Memory B cell (primary cell): Measurements from ENCODE around the gene ARFGAP2.
"Not testable (repeated sequence)": the region's sequence is repeated elsewhere in the genome, so short reads cannot be mapped to it uniquely, and the experiment has no call there.

ENCODE experiments used
- ATAC-seq: fragments of 150-1000 bp; cut with Tn5 transposase; 2 replicates; pipeline ENCODE4 v1.10.0; 2021; ENCODE audit warnings: low read depth, mild to moderate bottlenecking, moderate library complexity
- DNase-seq, 2 donors: peaks; one replicate each; pipeline ENCODE4 v3.0.0; 2022; ENCODE audit warnings: low spot score in 2 of 2
- H3K27ac Mint-ChIP-seq: one replicate; pipeline ENCODE4 v1.8.0; 2022; ENCODE audit warnings: mild to moderate bottlenecking, moderate library complexity, mixed read lengths
- H3K27me3 Mint-ChIP-seq: one replicate; pipeline ENCODE4 v1.8.0; 2022; ENCODE audit warnings: mixed read lengths
- H3K36me3 Mint-ChIP-seq: one replicate; pipeline ENCODE4 v1.8.0; 2022; ENCODE audit warnings: mild to moderate bottlenecking, mixed read lengths
- H3K4me1 Mint-ChIP-seq: one replicate; pipeline ENCODE4 v1.8.0; 2022; ENCODE audit warnings: mixed read lengths
- H3K4me3 Mint-ChIP-seq: one replicate; pipeline ENCODE4 v1.8.0; 2022; ENCODE audit warnings: mild to moderate bottlenecking, moderate library complexity, mixed read lengths
- H3K9me3 Mint-ChIP-seq: one replicate; pipeline ENCODE4 v1.8.0; 2022; ENCODE audit warnings: mixed read lengths

ARFGAP2 gene

GRCh38 chr11:47176328-47177228 lies at the start of gene ARFGAP2:
TSS of gene ARFGAP2 (minus strand) at chr11:47176879. CDS start at chr11:47176853, 26 bp downstream.
- peaks cover 28% of the 10 kb centered on the region for H3K4me1 Mint-ChIP-seq
- ATAC-seq (peak; percentile 90), DNase-seq (peak; percentile 91 to 95)
- H3K27me3 Mint-ChIP-seq = peaks cover 2% of the 10 kb centered on the region
- H3K4me3 Mint-ChIP-seq = peak within 1 kb of the TSS; percentile 94
- no peaks in the 10 kb centered on the region for H3K9me3 Mint-ChIP-seq
- H3K27ac Mint-ChIP-seq = peak within 1 kb of the TSS; percentile 97
- peaks cover 7% of the 10 kb centered on the region for H3K36me3 Mint-ChIP-seq

GRCh38 chr11:47225552-47226400 lies 49.1 kb upstream of the ARFGAP2 start:
- Mint-ChIP-seq H3K9me3 (no peaks in the 10 kb centered on the region), H3K27ac (no peak overlapping the region), H3K27me3 (no peaks in the 10 kb centered on the region), H3K4me1 (peaks cover 5% of the 10 kb centered on the region), H3K36me3 (peaks cover 14% of the 10 kb centered on the region), H3K4me3 (no peak overlapping the region)
- peak; percentile 70 for ATAC-seq
- no peak for DNase-seq

- ATAC-seq (no peak), DNase-seq (no peak)
- H3K27me3 Mint-ChIP-seq = no peaks in the 10 kb centered on the region
- no peaks in the 10 kb centered on the region for H3K9me3 Mint-ChIP-seq
- peaks cover 13% of the 10 kb centered on the region for H3K36me3 Mint-ChIP-seq
- peaks cover 13% of the 10 kb centered on the region for H3K4me1 Mint-ChIP-seq
- H3K27ac Mint-ChIP-seq = no peak overlapping the region
- H3K4me3 Mint-ChIP-seq = no peak overlapping the region
Observed at GRCh38 chr11:47222696-47223095, 46.0 kb upstream of the ARFGAP2 start.

- Mint-ChIP-seq H3K36me3 (peaks cover 11% of the 10 kb centered on the region), H3K27ac (peak overlapping the region; percentile 15), H3K4me3 (no peak overlapping the region), H3K9me3 (no peaks in the 10 kb centered on the region), H3K27me3 (no peaks in the 10 kb centered on the region), H3K4me1 (peaks cover 20% of the 10 kb centered on the region)
- DNase-seq = no peak
- ATAC-seq = no peak
Observed at GRCh38 chr11:47220401-47220821, 43.7 kb upstream of the ARFGAP2 start.

GRCh38 chr11:47216121-47216798 lies 39.6 kb upstream of the ARFGAP2 start:
- H3K9me3 Mint-ChIP-seq = no peaks in the 10 kb centered on the region
- DNase-seq (peak in 1 of 2 donors; percentile 17), ATAC-seq (no peak)
- H3K4me3 Mint-ChIP-seq = peak overlapping the region; percentile 98
- H3K36me3 Mint-ChIP-seq = peaks cover 9% of the 10 kb centered on the region
- peaks cover 20% of the 10 kb centered on the region for H3K4me1 Mint-ChIP-seq
- H3K27me3 Mint-ChIP-seq = no peaks in the 10 kb centered on the region
- H3K27ac Mint-ChIP-seq = peak overlapping the region; percentile 94

GRCh38 chr11:47215366-47215910 lies 38.8 kb upstream of the ARFGAP2 start:
- Mint-ChIP-seq H3K4me3 (peak overlapping the region; percentile 98), H3K4me1 (peaks cover 20% of the 10 kb centered on the region), H3K36me3 (peaks cover 9% of the 10 kb centered on the region), H3K9me3 (no peaks in the 10 kb centered on the region), H3K27ac (peak overlapping the region; percentile 94), H3K27me3 (no peaks in the 10 kb centered on the region)
- ATAC-seq (no peak), DNase-seq (no peak)

GRCh38 chr11:47213950-47214565 lies 37.4 kb upstream of the ARFGAP2 start:
- Mint-ChIP-seq H3K36me3 (peaks cover 9% of the 10 kb centered on the region), H3K4me3 (peak overlapping the region; percentile 98), H3K9me3 (no peaks in the 10 kb centered on the region), H3K4me1 (peaks cover 20% of the 10 kb centered on the region), H3K27me3 (no peaks in the 10 kb centered on the region), H3K27ac (peak overlapping the region; percentile 94)
- ATAC-seq (peak; percentile 79), DNase-seq (peak; percentile 70 to 73)

GRCh38 chr11:47212938-47213337 lies 36.3 kb upstream of the ARFGAP2 start:
- Mint-ChIP-seq H3K4me3 (no peak overlapping the region), H3K27me3 (no peaks in the 10 kb centered on the region), H3K27ac (no peak overlapping the region), H3K9me3 (no peaks in the 10 kb centered on the region), H3K36me3 (peaks cover 2% of the 10 kb centered on the region), H3K4me1 (peaks cover 13% of the 10 kb centered on the region)
- ATAC-seq (no peak), DNase-seq (no peak)

- Mint-ChIP-seq H3K36me3 (no peaks in the 10 kb centered on the region), H3K27me3 (peaks cover 2% of the 10 kb centered on the region), H3K4me1 (peaks cover 2% of the 10 kb centered on the region), H3K9me3 (no peaks in the 10 kb centered on the region), H3K27ac (no peak overlapping the region), H3K4me3 (no peak overlapping the region)
- no peak for DNase-seq
- no peak for ATAC-seq
Observed at GRCh38 chr11:47208628-47209027, 31.9 kb upstream of the ARFGAP2 start.

GRCh38 chr11:47208008-47208552 lies 31.4 kb upstream of the ARFGAP2 start:
- not testable (repeated sequence) for H3K4me1 Mint-ChIP-seq, H3K9me3 Mint-ChIP-seq, H3K27me3 Mint-ChIP-seq, H3K27ac Mint-ChIP-seq, DNase-seq, H3K4me3 Mint-ChIP-seq, ATAC-seq, H3K36me3 Mint-ChIP-seq

- H3K9me3 Mint-ChIP-seq = no peaks in the 10 kb centered on the region
- no peak for ATAC-seq
- DNase-seq = no peak
- peaks cover 2% of the 10 kb centered on the region for H3K27me3 Mint-ChIP-seq
- H3K4me1 Mint-ChIP-seq = peaks cover 2% of the 10 kb centered on the region
- H3K27ac Mint-ChIP-seq = no peak overlapping the region
- H3K36me3 Mint-ChIP-seq = no peaks in the 10 kb centered on the region
- H3K4me3 Mint-ChIP-seq = no peak overlapping the region
Observed at GRCh38 chr11:47207459-47207858, 30.8 kb upstream of the ARFGAP2 start.

GRCh38 chr11:47206577-47206976 lies 29.9 kb upstream of the ARFGAP2 start:
- not testable (repeated sequence) for H3K4me1 Mint-ChIP-seq, H3K27ac Mint-ChIP-seq, H3K9me3 Mint-ChIP-seq, H3K4me3 Mint-ChIP-seq, ATAC-seq, H3K36me3 Mint-ChIP-seq, DNase-seq, H3K27me3 Mint-ChIP-seq

GRCh38 chr11:47204637-47204989 lies 27.9 kb upstream of the ARFGAP2 start:
- no peak for DNase-seq
- H3K36me3 Mint-ChIP-seq = no peaks in the 10 kb centered on the region
- no peak overlapping the region for H3K4me3 Mint-ChIP-seq
- H3K9me3 Mint-ChIP-seq = no peaks in the 10 kb centered on the region
- no peak for ATAC-seq
- no peak overlapping the region for H3K27ac Mint-ChIP-seq
- H3K27me3 Mint-ChIP-seq = peaks cover 2% of the 10 kb centered on the region
- H3K4me1 Mint-ChIP-seq = peaks cover 2% of the 10 kb centered on the region
